Uterus (tissue), 2 donors: ENCODE results near the gene CEP112.

Experiments used
- CTCF ChIP-seq, 4 experiments: fragments of 200-600 bp in 2 of 4; fragments of 450-650 bp in 2 of 4; sonication (generic) in 2 of 4; IDR thresholded peaks; one replicate each; pipeline ENCODE4 v1.5.1; 2016 to 2019; ENCODE audit warnings: antibody characterized with exemption in 4 of 4, mild to moderate bottlenecking in 2 of 4, moderate library complexity in 1 of 4
- POLR2A ChIP-seq, 2 donors: fragments of 450-650 bp; IDR thresholded peaks; one replicate each; pipeline ENCODE4 v1.6.1; 2016; ENCODE audit warnings: antibody characterized with exemption in 2 of 2, mild to moderate bottlenecking in 1 of 2, moderate library complexity in 1 of 2

- TF ChIP-seq CTCF (IDR thresholded peaks at IDR 0.05), result no peak
- no peak for TF ChIP-seq POLR2A (IDR thresholded peaks at IDR 0.05)
Observed at GRCh38 chr17:65952586-65952985, 239.3 kb downstream of the CEP112 start.
